ENCODE results near the gene PTPRD.

The PTPRD gene

GRCh38 chr9:8683496-8683895 is 1929.3 kb downstream of the PTPRD start:
- DNase-seq (ENCODE audit: low read depth in 2 of 2) = no peak

- DNase-seq (ENCODE audit: low read depth in 2 of 2) = no peak
These were observed 1932.1 kb downstream of the PTPRD start for GRCh38 chr9:8680658-8681057.

GRCh38 chr9:8680157-8680556 is 1932.6 kb downstream of the PTPRD start:
- no peak for DNase-seq (ENCODE audit: low read depth in 2 of 2)

- DNase-seq (ENCODE audit: low read depth in 2 of 2) = no peak
These were observed 1933.4 kb downstream of the PTPRD start for GRCh38 chr9:8679371-8679822.

GRCh38 chr9:8677741-8678140 is 1935.1 kb downstream of the PTPRD start:
- no peak for DNase-seq (ENCODE audit: low read depth in 2 of 2)

GRCh38 chr9:8674536-8674935 is 1938.3 kb downstream of the PTPRD start:
- no peak for DNase-seq (ENCODE audit: low read depth in 2 of 2)

- DNase-seq (ENCODE audit: low read depth in 2 of 2) = no peak
These were observed 1939.0 kb downstream of the PTPRD start for GRCh38 chr9:8673830-8674229.

- no peak for DNase-seq (ENCODE audit: low read depth in 2 of 2)
These were observed 1942.1 kb downstream of the PTPRD start for GRCh38 chr9:8670751-8671150.

GRCh38 chr9:8668751-8669150 is 1944.1 kb downstream of the PTPRD start:
- DNase-seq (ENCODE audit: low read depth in 2 of 2) = no peak

- no peak for DNase-seq (ENCODE audit: low read depth in 2 of 2)
These were observed 1944.6 kb downstream of the PTPRD start for GRCh38 chr9:8668231-8668630.

GRCh38 chr9:8666060-8666459 is 1946.7 kb downstream of the PTPRD start:
- DNase-seq (ENCODE audit: low read depth in 2 of 2) = no peak

GRCh38 chr9:8660383-8660782 is 1952.4 kb downstream of the PTPRD start:
- no peak for DNase-seq (ENCODE audit: low read depth in 2 of 2)

- DNase-seq (ENCODE audit: low read depth in 2 of 2) = no peak
These were observed 1953.7 kb downstream of the PTPRD start for GRCh38 chr9:8659108-8659507.

- DNase-seq (ENCODE audit: low read depth in 2 of 2) = no peak
These were observed 1957.7 kb downstream of the PTPRD start for GRCh38 chr9:8655071-8655470.

- no peak for DNase-seq (ENCODE audit: low read depth in 2 of 2)
These were observed 1958.9 kb downstream of the PTPRD start for GRCh38 chr9:8653855-8654254.

GRCh38 chr9:8653111-8653510 is 1959.7 kb downstream of the PTPRD start:
- no peak for DNase-seq (ENCODE audit: low read depth in 2 of 2)

- DNase-seq (ENCODE audit: low read depth in 2 of 2) = no peak
These were observed 1960.5 kb downstream of the PTPRD start for GRCh38 chr9:8652255-8652654.

GRCh38 chr9:8651846-8652215 is 1961.0 kb downstream of the PTPRD start:
- DNase-seq (ENCODE audit: low read depth in 2 of 2) = no peak

- no peak for DNase-seq (ENCODE audit: low read depth in 2 of 2)
These were observed 1961.5 kb downstream of the PTPRD start for GRCh38 chr9:8651070-8651845.

- no peak for DNase-seq (ENCODE audit: low read depth in 2 of 2)
These were observed 1963.0 kb downstream of the PTPRD start for GRCh38 chr9:8649807-8650206.

- no peak for DNase-seq (ENCODE audit: low read depth in 2 of 2)
These were observed 1963.6 kb downstream of the PTPRD start for GRCh38 chr9:8649160-8649559.

GRCh38 chr9:8648271-8648845 is 1964.4 kb downstream of the PTPRD start:
- no peak for DNase-seq (ENCODE audit: low read depth in 2 of 2)

- DNase-seq (ENCODE audit: low read depth in 2 of 2) = no peak
These were observed 1965.0 kb downstream of the PTPRD start for GRCh38 chr9:8647824-8648223.

- no peak for DNase-seq (ENCODE audit: low read depth in 2 of 2)
These were observed 1968.2 kb downstream of the PTPRD start for GRCh38 chr9:8644571-8644970.
